Measurements from ENCODE around the gene MARK4.

DNA sequence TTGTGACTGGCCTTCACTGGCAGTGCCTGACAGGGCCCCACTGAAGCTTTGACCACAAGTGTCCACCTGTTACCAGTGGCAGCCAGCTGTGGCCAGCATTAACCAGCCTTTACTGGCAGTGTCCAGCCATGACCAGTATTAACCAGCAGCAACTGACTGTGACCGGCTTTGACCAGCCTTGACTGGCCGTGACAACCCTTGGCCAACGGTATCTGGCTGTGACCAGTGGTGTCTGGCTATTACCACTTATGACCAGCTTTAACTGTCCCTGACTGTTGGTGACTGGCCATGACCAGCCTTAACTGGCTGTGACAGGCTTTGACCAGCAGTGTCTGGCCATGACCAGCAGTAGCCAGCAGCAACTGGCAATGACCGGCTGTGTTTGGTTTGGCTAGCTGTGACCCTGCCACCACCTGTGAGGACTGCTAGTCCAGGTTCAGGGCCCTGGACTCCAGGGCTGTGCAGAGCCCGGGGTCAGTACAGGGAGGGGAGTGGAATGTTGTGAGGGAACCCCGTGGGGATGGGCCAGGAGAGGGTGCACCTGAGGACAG lies 39.4 kb downstream of the MARK4 start:
- TF ChIP-seq, protein P1, sequence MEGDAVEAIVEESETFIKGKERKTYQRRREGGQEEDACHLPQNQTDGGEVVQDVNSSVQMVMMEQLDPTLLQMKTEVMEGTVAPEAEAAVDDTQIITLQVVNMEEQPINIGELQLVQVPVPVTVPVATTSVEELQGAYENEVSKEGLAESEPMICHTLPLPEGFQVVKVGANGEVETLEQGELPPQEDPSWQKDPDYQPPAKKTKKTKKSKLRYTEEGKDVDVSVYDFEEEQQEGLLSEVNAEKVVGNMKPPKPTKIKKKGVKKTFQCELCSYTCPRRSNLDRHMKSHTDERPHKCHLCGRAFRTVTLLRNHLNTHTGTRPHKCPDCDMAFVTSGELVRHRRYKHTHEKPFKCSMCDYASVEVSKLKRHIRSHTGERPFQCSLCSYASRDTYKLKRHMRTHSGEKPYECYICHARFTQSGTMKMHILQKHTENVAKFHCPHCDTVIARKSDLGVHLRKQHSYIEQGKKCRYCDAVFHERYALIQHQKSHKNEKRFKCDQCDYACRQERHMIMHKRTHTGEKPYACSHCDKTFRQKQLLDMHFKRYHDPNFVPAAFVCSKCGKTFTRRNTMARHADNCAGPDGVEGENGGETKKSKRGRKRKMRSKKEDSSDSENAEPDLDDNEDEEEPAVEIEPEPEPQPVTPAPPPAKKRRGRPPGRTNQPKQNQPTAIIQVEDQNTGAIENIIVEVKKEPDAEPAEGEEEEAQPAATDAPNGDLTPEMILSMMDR (IDR thresholded peaks at IDR 0.05): no peak
- TF ChIP-seq POLR2A (IDR thresholded peaks at IDR 0.05; ENCODE audit: low read depth): no peak
